UCSD-AML1 (cell line): ENCODE results near the gene FOXO3.

ENCODE experiments used
- DNase-seq: peaks from one replicate; lab custom pipeline; 2025; ENCODE audit not compliant: unreplicated experiment; lab: John Stamatoyannopoulos, UW

The FOXO3 gene

GRCh38 chr6:108626777-108627176 is 66.1 kb downstream of the FOXO3 start:
- DNase-seq = no peak

GRCh38 chr6:108627692-108628550 is 67.2 kb downstream of the FOXO3 start:
- DNase-seq = no peak

GRCh38 chr6:108630050-108630714 is 69.5 kb downstream of the FOXO3 start:
- no peak for DNase-seq

- no peak for DNase-seq
These were observed 71.7 kb downstream of the FOXO3 start for GRCh38 chr6:108632441-108632840.

- no peak for DNase-seq
These were observed 72.7 kb downstream of the FOXO3 start for GRCh38 chr6:108633436-108633835.

GRCh38 chr6:108635505-108636226 is 74.9 kb downstream of the FOXO3 start:
- DNase-seq = peak; percentile 29

- no peak for DNase-seq
These were observed 77.2 kb downstream of the FOXO3 start for GRCh38 chr6:108637963-108638362.

GRCh38 chr6:108638993-108639392 is 78.3 kb downstream of the FOXO3 start:
- DNase-seq = no peak

GRCh38 chr6:108640104-108640503 is 79.4 kb downstream of the FOXO3 start:
- DNase-seq = no peak

GRCh38 chr6:108643184-108643583 is 82.5 kb downstream of the FOXO3 start:
- no peak for DNase-seq

- DNase-seq = no peak
These were observed 83.5 kb downstream of the FOXO3 start for GRCh38 chr6:108644252-108644651.

- DNase-seq = no peak
These were observed 87.5 kb downstream of the FOXO3 start for GRCh38 chr6:108648191-108648590.

- DNase-seq = no peak
These were observed 89.6 kb downstream of the FOXO3 start for GRCh38 chr6:108650325-108650724.

- DNase-seq = no peak
These were observed 90.1 kb downstream of the FOXO3 start for GRCh38 chr6:108650781-108651180.

GRCh38 chr6:108651340-108652227 is 90.9 kb downstream of the FOXO3 start:
- no peak for DNase-seq

GRCh38 chr6:108652375-108652774 is 91.7 kb downstream of the FOXO3 start:
- no peak for DNase-seq

GRCh38 chr6:108653949-108654348 is 93.2 kb downstream of the FOXO3 start:
- no peak for DNase-seq

- DNase-seq = no peak
These were observed 93.9 kb downstream of the FOXO3 start for GRCh38 chr6:108654465-108655106.

- DNase-seq = no peak
These were observed 95.3 kb downstream of the FOXO3 start for GRCh38 chr6:108655806-108656651.
